GM12891 (cell line): ENCODE measurements around the gene USP48.

Source experiments
- POLR2A ChIP-seq: IDR thresholded peaks from 2 replicates; pipeline ENCODE4 v1.6.1; 2011; ENCODE audit warnings: low read depth, low read length, control low read depth
- SPI1 ChIP-seq: IDR thresholded peaks from 2 replicates; pipeline ENCODE4 v1.6.1; 2011; ENCODE audit warnings: low read depth, low read length, control low read depth

DNA sequence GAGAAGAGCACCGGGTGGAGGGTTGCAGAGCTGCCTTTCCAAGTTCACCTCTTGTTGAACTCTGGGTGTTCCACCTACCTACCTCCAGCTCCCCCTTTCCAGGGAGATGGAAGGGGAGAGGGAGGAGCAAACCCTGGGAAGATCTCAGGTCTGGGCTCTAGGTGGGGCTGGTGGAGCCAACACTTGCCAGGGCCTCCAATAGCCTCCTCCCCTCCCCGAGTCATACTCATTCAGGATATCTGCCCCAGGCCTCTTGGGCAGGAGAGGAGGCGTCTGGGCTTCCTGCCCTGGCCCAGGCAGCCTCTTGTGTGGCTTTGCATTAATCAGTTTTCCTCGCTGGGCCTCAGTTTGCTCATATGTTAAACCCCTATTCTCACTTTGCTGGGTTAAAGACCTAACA is 127.2 kb downstream of the USP48 start:
- TF ChIP-seq POLR2A = no peak
- no peak for TF ChIP-seq SPI1
